IPS-11a (cell line): ENCODE measurements around the gene FAM234B.

Experiments
- H3K4me3 ChIP-seq: one replicate; pipeline ENCODE4 v1.5.1; 2013; ENCODE audit warnings: low read depth, low read length, control low read depth

FAM234B gene

DNA sequence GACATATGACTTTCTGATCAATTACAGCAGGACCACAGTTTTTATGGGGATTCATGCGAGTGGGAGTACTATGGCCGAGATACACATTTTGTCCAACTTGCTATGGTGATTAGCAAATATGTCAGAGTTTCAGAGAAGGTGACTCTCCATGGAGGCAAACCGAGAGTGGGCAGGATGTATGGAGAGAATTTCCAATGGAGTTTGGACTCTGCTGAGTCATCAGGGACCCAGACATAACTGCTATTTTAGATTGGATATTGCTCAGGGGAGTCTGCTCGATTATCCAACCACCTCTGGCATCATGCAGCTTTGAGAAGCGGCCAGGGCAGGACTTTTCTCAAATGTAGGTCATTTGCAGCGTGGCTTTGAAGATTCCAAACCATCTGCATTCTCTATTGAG is 68.8 kb downstream of the FAM234B start:
- H3K4me3 ChIP-seq, result no peak overlapping the region

DNA sequence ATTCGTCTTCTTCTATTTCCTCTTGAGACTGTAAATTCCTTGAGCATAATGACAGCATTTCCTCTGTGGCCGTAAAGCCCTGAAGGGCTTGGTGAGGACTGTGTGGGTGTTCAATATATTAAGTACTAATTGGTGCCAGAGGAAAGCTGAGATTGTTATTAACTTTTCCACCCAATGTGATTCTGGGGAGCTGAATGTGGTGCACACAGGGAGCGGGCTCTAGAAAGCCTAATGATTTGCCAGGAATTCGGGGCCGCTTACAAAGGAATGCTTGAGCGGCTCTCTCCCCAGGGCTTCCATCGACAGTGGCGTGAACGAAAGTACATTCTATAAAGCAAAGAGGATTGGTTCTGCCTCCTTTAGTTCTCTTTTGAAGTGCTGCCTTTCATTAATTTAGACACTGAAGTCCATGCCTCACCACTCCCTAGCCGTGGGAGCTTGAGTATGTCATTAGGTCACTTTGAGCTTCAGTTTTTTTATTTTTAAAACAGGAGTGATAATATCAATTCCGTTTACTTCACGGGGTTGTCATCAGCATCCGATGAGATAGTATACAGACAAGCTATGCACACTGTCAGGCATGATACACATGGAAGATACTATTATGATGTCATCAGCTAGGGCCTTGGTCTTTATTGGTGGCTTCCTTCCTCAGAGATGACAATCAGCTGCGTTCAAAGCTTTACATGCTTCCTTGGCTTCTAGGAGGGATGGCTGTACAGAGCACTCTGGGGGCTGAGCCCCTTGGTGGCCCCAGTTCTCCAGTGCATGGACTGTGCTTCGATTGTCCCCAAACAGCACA is 70.3 kb downstream of the FAM234B start:
- no peak overlapping the region for H3K4me3 ChIP-seq

DNA sequence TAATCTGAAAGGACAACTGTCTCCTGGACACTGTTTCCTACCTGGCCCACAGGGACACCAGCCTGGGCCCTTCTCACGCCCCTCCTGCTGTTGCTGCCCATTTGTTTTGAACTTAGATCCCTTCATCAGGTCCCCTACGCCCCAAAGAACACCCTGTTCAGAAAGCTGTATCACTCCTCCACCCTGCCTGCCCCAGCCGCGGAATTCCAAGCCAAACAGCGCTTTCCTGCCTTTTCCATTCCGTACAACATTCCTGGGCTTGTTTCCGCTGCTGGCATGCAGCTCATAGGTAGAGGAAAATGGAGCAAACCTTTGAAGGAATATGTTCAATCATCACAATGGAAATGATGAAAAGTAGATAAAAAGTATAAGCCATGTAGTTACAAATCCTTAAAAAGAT is 72.1 kb downstream of the FAM234B start:
- H3K4me3 ChIP-seq, result no peak overlapping the region

DNA sequence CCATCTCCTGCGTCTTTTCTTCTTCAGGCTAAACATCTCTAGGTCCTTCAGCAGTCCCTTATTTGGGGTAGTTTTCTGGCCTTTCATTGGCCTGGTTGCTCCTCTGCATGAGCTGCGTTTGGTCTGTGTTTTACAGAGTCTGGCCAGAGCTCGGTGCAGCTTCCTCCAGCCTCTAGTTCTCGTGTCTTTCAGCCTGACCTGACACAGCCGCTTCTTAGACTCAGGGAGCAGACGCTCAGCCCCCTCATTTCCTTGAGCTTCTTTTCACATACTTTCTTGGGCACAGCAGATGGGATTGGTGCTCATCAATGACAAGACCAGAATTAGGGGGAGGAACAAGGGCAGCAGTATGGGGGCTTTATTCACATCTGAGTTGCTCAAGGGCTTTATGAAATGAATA is 72.8 kb downstream of the FAM234B start:
- H3K4me3 ChIP-seq, result no peak overlapping the region

DNA sequence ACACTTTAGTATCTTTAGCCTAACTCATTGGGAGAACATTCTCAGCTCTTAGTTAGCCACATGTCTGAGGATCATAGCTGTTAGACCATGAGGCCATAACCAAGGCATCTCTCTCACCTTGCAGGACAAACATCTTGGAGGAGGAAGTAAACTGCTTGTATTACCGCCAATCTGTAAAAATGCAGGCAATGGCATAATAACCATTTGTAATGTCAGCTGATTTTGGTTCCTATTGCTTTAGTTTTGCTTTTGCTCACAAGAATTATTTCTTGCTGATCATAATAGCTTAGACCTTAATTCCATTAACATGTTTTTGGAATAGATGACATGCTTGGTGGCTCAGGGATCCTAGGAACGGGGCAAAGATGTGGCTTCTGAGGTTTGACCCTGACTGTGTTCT is 75.6 kb downstream of the FAM234B start:
- H3K4me3 ChIP-seq, result no peak overlapping the region

DNA sequence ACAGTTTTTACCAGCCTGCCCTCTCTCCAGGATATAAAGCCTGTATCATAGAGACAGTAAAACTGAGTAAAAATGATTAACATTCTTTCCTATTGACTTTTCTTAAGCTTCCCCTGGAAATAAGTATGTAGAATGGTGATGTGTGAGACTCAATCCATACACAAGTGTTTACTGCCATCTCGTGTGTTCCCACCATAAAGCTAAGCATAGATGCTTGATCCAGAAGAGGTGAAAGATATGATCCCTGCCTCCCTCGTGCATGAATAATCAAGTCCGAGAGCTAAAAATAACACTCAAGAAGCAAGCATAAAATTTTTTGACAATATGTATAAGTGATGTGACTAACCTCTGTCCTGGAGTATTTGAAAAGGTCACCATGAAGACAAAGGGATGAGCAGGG is 76.2 kb downstream of the FAM234B start:
- H3K4me3 ChIP-seq, result no peak overlapping the region

DNA sequence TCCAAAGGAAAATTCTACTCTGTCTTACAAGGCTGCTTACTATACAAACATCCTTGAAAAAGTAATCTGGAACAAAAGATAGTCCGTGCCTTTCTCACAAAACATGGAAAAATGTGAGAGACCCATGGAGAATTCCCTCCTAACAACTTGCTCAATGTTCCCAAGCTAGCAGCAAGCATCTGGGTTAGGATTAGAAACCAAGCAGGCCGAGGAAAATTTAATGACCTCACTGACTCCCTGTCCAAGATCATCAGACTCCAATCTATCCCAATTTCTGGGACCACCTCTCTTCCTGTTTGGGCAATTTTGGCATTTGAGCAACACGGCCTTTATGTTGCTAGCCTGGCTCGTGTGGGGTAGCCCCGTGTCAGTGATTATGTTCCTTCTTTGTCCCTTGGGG is 77.4 kb downstream of the FAM234B start:
- no peak overlapping the region for H3K4me3 ChIP-seq

DNA sequence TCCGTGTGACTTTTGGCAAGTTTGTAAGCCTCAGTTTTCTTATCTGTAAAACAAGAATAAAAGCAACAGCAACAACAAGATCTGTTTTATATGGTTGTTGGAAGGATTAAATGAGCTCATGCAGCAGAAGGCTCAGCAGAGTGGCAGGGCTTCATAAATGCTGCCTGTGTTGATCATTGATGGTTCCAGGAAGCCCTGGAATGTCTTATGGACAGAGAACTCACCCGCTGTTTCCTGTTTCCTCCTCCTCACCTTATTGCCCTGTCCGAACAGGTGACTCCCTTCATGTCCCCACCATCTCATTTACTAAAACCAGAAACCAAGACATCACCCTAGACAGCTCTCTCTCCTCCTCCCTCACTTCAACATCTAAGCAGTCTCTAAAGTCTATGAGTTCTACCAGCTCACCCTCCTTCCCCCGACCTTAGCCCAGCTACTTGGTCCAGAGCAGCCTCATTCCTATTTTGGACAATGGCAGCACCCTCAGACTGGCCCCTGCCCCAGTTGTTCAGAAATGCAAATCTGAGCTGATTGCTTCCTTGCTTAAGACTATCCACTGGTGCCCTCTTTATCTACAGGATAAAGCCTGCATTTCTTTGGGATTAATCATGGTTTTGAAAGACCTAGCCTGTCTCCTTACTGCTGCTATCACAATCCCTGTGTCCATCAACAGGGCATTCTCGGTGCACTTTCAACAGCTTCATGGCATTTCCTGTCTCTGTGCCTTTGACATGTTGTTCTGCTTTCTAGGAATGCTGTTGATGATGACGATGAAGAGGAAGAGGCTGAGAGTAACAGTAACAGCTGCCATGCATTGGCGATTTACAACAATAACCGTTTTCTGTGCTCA is 80.7 kb downstream of the FAM234B start:
- H3K4me3 ChIP-seq, result no peak overlapping the region

DNA sequence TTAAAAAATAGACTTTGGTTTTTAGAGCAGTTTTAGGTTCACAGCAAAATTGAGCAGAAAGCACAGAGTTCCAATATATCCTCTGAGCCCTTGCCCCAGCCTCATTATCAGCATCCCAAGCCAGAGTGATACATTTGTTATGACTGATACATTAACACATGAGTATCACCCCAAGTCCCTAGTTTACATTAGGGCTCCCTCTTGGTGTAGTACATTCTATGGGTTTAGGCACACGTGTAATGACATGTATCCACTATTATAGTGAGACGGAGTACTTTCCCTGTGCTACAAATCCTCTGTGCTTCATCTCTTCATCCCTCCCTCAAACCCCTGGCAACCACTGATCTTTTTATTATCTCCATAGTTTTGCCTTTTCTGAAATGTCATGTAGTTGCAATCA is 81.8 kb downstream of the FAM234B start:
- no peak overlapping the region for H3K4me3 ChIP-seq

DNA sequence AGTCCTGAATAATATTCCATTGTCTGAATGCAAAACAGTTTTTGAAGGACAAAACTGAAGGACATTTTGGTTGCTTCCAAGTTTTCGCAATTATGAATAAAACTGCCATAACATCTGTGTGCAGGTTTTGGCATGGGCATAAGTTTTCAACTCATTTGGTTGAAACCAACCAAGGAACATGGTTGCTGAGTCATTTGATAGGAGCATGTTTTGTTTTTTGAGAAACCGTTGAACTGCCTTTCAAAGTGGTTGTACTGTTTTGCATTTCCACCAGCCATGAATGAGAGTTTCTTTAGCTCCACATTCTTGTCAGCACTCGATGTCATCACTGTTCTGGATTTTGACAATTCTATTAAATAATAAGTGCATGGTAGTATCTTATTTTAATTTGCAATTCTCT is 82.3 kb downstream of the FAM234B start:
- H3K4me3 ChIP-seq, result no peak overlapping the region

DNA sequence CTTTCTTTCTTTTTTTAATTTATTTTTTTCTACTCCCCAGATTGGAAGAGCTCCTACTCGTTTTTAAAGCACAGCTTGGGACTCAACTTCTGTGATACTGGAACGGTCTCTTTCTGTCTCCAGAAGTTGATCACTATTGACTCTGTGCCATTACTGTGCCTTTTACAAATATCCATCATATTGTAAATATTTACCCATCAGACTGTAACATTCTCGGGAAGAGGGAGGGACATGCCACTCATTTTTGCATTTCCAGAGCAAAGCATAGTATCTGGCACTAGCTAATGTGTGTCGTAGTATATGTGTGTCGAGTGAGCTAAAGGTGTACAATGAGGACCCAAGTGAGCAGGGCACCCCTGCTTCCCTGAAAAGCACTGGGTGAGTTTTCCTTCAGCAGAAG is 83.3 kb downstream of the FAM234B start:
- no peak overlapping the region for H3K4me3 ChIP-seq

DNA sequence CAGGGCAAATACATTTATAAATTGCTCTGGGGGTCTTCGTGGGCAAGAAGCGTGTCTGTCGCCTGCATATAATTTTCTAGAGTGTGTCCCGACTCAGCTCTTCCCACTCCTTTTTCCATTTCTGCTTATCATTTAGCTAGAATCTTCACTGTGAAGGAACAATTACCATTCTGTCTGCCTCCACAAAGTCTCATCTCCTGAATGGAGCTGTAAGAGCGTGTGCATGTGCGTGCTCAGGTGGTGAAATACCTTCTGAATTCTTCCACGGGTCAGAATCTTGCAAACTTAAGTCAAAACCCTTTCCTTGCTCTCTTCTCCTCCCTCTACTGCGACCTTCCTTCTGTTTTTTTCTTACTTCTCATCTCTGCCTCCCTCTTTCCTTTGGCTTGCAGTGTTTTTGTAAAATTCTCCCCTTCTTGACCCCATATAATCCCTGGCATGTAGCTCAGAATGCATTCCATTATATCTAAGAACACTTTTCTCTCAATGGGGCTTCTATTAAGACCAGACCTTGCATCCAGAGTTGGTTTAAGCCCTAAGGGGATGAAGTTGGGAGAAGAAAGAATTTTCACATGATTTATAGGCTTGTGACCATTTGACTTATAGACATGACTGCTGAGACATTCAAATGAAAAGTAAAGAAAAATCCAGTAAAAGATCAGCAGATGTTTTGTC is 84.2 kb downstream of the FAM234B start:
- no peak overlapping the region for H3K4me3 ChIP-seq

DNA sequence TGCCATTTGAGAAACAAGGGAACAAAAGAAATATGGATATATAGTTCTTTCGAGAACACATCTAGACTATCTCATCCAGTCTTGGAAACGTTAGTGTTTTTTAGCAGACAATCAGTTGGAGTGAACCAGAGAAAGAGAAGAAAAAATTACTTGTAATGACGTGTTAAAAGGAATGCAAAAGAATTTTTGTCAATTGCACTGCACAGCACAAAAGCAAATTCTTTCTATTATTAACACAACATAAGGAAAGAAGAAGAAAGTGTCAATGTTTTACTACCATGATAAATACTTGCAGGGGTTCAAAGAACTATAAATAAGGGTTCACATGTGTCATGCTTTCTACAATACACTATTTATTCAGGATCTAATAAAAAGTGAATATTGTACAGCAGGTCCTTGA is 86.8 kb downstream of the FAM234B start:
- H3K4me3 ChIP-seq, result no peak overlapping the region
